HG02623 (cell line): Measurements from ENCODE around the gene GDAP2.
A peak's percentile ranks its signal among the peaks of the same experiment; 100 is the strongest.
"Not testable (repeated sequence)": the region's sequence is repeated elsewhere in the genome, so short reads cannot be mapped to it uniquely, and the experiment has no call there.

ENCODE experiments used
- ATAC-seq: cut with Tn5 transposase; IDR thresholded peaks from one replicate; pipeline ENCODE4 v1.9.1; 2021; ENCODE audit warnings: moderate library complexity; ENCODE audit not compliant: unreplicated experiment

GDAP2 gene

GRCh38 chr1:117929343-117930172 is at the start of gene GDAP2, which contains the start of gene WDR3:
Gene GDAP2, minus strand, starts transcription at chr1:117929621. Its CDS starts 9,264 bp downstream, at chr1:117920357.
Gene WDR3, plus strand, starts transcription at chr1:117929739. Its CDS starts 3,581 bp downstream, at chr1:117933320.
- peak; percentile 94 for ATAC-seq

GRCh38 chr1:117976381-117976780 is 47.0 kb upstream of the GDAP2 start:
- ATAC-seq, result no peak

GRCh38 chr1:117971777-117972176 is 42.4 kb upstream of the GDAP2 start:
- ATAC-seq, result no peak

- no peak for ATAC-seq
These were observed 40.8 kb upstream of the GDAP2 start for GRCh38 chr1:117970252-117970651.

- ATAC-seq, result no peak
These were observed 38.5 kb upstream of the GDAP2 start for GRCh38 chr1:117967881-117968280.

- no peak for ATAC-seq
These were observed 38.1 kb upstream of the GDAP2 start for GRCh38 chr1:117967477-117967876.

GRCh38 chr1:117964290-117965038 is 35.0 kb upstream of the GDAP2 start:
- ATAC-seq, result no peak

- no peak for ATAC-seq
These were observed 29.9 kb upstream of the GDAP2 start for GRCh38 chr1:117959364-117959763.

- ATAC-seq, result no peak
These were observed 23.0 kb upstream of the GDAP2 start for GRCh38 chr1:117952386-117952785.

GRCh38 chr1:117942293-117942692 is 12.9 kb upstream of the GDAP2 start:
- no peak for ATAC-seq

GRCh38 chr1:117933769-117934168 is 4.3 kb upstream of the GDAP2 start:
- no peak for ATAC-seq

- ATAC-seq, result no peak
These were observed 3.2 kb upstream of the GDAP2 start for GRCh38 chr1:117932576-117932975.

GRCh38 chr1:117930484-117930883 is 1.1 kb upstream of the GDAP2 start:
- ATAC-seq, result no peak

- ATAC-seq, result no peak
These were observed 689 bp upstream of the GDAP2 start for GRCh38 chr1:117930173-117930447.

GRCh38 chr1:117928881-117929342 is 509 bp downstream of the GDAP2 start:
- ATAC-seq, result peak; percentile 21

GRCh38 chr1:117925981-117926380 is 3.4 kb downstream of the GDAP2 start:
- no peak for ATAC-seq

GRCh38 chr1:117922717-117923116 is 6.7 kb downstream of the GDAP2 start:
- not testable (repeated sequence) for ATAC-seq

- no peak for ATAC-seq
These were observed 7.4 kb downstream of the GDAP2 start for GRCh38 chr1:117921991-117922390.

GRCh38 chr1:117919376-117919775 is 10.0 kb downstream of the GDAP2 start:
- no peak for ATAC-seq

GRCh38 chr1:117911051-117911450 is 18.4 kb downstream of the GDAP2 start:
- ATAC-seq, result no peak

- no peak for ATAC-seq
These were observed 24.4 kb downstream of the GDAP2 start for GRCh38 chr1:117905019-117905418.

- ATAC-seq, result no peak
These were observed 24.9 kb downstream of the GDAP2 start for GRCh38 chr1:117904485-117904884.
